PFSK-1 (cell line): ENCODE results near the gene ALKAL2.

Experiments used
- POLR2AphosphoS5 ChIP-seq: IDR thresholded peaks from 2 replicates; pipeline ENCODE4 v1.6.1; 2012; ENCODE audit warnings: low read depth, mild to moderate bottlenecking, control low read depth, low read length, moderate library complexity
- SIN3A ChIP-seq: IDR thresholded peaks from 2 replicates; pipeline ENCODE4 v1.6.1; 2012; ENCODE audit warnings: mild to moderate bottlenecking, low read length, moderate library complexity, borderline replicate concordance; ENCODE audit not compliant: insufficient read depth
- TAF1 ChIP-seq: IDR thresholded peaks from 2 replicates; pipeline ENCODE4 v1.6.1; 2012; ENCODE audit warnings: low read length, control low read depth, borderline replicate concordance; ENCODE audit not compliant: insufficient read depth

DNA sequence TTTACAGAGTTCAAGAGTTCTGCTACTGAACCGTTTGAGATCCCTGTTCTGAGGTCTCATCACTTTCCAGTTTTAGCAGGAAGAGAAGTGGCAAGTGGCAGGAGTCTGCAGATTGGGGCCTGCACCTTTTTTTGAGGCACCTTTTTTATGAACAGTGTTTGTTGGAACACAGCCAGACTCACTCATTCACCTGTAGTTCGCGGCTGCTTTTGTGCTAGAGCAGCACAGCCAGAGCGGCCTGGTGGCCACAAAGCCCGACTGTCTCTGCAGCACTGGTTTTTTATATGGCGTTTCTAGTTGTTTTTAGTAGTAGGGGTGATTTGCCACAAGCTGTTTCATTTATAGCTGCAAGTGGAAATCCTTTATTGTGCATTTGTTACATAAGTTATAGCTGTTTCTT lies 14.6 kb downstream of the ALKAL2 start:
- TF ChIP-seq POLR2AphosphoS5, result no peak
- TF ChIP-seq TAF1, result no peak
- no peak for TF ChIP-seq SIN3A
